Activated CD8-positive, alpha-beta memory T cell treated with anti-CD3 and anti-CD28 coated beads, Interleukin-2, amount 50 U/mL, for 24 hours (primary cell): ENCODE data around the gene MGMT.

Experiments
- DNase-seq: peaks from one replicate; pipeline ENCODE4 v3.0.0-alpha.2; 2020; ENCODE audit errors: extremely low read depth

MGMT gene

DNA sequence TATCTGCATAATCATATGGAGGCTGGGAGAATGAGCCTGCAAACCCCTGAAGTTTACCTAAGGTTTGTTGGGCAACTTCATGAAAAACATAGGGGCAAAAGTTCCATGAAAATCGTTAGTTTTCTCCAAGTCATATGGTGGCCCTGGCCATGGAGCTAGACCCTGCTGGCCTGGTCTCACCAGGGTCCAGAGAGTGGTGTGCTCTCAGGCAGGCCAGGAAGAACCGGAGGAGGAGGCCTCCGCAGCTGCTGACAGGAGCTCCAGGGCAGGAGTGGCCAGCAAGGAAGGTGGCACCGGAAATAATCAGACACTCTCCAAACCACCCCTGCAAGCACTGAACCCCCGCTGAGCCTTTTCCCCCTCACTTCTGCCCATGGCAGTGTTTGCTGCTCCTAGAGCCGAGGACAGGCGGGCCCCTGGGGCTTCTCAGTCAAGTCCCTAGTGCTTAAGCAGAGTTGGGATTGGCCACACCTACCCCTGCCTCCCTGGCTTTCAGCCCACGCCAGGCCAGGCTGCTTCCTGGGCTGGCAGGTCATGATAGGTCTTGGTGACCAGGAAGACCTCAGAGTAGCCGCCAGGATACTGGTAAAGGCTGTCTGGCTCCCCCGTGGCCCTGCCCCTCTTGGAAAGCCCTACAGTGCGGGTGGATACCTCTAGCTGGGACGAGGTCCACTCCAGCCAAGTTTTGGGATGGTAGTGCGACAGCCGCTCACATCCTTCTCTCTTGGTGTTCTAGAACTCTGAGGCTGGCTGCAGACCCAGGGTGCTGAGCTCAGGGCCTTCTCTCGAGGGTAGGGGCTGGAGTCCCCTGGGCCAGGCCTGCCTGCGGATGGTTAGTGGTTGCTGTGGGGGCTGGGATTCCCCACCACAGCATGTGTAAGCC lies 242.8 kb downstream of the MGMT start:
- no peak for DNase-seq

DNA sequence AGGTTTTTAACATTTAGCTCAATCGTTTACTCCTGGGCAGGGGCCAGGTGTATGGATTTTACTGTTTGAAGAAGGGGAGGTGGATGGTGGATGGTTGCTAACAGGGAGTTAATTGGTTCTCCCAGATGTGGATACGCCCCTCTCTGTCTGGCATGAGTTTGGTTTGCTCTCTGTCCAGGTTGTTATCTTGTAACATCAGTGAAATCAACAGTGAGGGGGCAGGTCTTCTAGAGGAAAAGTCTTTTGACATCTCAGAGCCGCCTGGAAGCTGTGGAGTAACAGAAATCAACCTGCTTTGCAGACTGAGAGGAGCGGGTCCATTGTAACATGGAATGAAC lies 243.4 kb downstream of the MGMT start:
- no peak for DNase-seq

DNA sequence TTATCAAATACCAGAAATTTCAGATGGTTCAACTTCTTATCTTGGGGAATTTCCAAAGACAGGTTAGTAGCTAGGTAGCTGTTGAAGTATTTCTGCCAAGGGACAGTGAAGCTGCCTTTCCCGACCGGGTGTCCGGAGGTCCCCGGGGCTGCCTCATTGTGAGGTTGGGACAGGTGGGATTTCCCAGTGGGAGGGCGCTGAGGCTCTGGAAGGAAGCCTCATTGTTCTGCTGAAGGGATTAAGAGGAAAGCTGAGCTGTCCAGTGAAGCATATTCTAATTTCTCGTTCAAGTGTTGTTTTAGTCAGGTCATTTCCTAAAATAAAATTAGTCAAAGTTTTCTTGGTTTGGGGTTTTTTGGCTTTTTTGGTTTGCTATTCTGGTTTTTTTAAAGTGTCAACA lies 244.2 kb downstream of the MGMT start:
- no peak for DNase-seq

DNA sequence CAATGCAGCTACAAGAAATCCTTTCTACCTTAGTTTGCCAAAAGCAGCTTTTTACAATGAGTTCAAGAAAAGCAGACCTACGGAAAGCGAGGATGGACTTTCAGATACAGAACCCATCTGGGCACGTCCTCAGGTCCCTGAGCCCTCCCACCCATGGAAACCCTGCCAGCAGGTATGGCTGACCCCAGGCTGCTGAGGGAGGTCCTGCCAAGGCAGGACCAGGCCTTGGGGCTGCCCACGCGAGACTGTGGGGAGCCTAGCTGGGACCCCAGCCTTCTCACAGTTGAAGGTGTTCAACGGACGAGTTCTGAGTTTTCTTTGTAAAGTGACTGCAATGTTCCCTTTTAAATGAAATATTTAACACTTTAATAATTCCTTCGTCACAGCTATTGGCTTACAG lies 245.0 kb downstream of the MGMT start:
- DNase-seq = no peak

DNA sequence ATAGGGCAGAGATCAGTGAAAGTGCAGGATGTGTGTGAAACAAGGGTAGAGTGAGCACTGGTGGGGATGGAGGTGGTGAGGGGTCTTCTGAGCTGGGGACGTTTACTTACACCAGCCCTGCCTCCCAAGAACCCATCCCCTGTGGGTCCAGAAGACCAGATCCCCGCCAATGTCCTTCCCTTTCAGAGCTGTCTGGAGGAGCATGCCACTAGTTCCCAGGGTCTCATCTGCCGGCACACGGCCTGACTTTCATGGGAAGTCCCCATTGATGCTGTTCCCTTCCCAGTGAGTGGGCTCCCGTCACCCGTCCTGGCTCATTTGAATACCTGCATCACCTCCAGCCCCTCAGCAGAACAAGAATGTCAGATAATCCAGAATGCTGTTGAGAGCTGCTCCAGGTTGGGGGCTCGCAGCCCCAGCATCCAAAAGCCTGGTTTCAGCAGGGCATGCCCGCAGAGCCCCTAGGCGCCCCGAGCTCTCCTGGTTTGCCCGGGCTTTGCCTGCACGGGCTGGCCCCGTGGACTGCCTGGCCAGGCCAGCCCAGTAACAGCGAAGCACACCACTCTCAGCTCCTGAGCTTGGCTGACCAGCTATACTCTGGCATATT lies 246.7 kb downstream of the MGMT start:
- no peak for DNase-seq

DNA sequence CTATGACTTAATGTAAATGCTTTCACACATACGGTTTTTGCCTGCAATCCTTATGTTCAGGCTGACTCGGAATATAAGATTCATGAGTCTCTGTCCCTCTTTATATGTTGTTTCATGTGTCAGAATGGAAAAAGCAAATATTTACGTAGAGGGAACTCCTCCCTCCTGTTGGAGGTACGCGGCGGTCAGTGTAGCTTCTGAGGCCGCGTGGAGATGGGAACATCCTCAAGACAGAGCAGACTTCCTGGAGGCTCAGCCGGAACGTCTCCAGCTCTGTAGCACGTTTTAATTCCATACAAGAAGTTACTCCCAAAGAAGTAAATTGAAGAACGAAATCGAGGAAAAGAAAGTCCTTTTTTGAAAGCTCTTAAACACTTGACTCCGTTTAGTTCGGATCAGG lies 248.8 kb downstream of the MGMT start:
- no peak for DNase-seq

DNA sequence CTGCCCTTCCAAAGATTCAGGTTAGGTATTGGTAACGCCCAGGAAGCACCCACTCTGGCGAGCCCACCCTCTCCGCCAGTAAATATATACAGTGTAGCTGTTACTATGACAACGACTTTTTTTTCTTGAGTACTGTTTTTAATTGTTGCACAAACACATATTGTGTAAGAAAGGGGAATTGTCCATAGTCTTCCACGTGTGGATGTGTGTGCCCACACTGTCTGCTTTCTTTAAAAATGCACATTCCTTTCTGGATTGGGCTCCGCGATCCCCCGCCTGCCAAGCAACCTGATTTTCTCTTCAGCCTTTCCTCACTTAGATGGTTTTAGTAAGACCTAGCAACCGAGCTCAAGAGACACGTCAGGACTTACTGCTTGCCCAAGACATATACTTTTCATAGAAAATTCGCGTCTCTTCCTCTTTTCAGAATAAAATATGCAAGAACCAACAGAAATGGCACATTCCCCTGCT lies 249.2 kb downstream of the MGMT start:
- DNase-seq = no peak

DNA sequence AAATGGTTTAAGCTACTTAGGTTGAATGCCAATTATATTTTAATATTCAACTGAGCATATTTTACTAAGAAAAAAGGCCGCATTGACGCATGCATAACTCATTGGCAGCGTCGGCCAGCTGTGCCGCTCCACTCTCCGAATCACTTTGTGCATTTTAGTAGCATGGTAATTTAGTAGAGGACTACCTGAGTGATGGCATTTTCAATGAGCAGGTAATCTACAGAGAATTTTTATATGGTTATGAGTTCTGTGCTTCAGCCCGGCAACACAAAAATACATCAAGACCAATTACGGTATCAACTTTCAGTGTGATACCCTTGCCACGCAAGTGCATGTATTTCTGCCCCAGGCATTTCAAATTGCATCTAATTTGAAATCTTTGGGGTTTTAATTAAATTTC lies 249.8 kb downstream of the MGMT start:
- no peak for DNase-seq

DNA sequence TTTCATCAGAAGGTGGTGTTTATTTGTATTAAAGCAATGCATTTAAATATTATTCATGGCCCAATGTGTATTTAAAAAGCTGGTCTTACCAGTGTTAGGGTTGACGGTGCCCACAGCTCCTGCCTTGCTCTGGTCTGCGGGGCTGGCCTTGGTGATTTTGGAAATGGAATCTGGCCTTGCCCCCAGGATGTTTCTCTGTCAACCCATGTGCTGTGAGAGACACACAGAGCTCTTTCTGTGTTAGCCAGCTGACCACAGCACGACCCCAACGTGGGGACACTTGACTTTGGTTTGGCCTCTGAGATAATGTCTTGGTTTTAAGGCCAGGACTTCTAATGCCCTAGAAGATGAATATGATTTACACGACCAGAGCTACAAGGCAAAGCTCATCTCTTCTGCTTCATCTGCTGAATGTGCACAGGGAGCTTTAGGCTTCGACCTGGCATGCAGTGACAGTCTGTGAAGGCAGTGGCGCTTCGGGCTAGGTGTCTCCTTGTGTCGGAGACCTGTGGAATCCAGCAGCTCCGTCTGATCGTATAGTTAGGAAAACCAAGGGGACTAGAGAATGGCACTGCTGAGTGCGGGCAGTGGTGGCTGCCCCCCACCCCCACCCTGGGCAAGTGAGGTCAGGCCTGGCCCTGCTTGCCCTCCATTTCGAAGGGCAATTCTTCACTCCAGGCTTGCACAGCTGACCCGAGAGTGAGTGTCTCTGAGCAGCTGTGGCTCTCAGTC lies 250.9 kb downstream of the MGMT start:
- no peak for DNase-seq

DNA sequence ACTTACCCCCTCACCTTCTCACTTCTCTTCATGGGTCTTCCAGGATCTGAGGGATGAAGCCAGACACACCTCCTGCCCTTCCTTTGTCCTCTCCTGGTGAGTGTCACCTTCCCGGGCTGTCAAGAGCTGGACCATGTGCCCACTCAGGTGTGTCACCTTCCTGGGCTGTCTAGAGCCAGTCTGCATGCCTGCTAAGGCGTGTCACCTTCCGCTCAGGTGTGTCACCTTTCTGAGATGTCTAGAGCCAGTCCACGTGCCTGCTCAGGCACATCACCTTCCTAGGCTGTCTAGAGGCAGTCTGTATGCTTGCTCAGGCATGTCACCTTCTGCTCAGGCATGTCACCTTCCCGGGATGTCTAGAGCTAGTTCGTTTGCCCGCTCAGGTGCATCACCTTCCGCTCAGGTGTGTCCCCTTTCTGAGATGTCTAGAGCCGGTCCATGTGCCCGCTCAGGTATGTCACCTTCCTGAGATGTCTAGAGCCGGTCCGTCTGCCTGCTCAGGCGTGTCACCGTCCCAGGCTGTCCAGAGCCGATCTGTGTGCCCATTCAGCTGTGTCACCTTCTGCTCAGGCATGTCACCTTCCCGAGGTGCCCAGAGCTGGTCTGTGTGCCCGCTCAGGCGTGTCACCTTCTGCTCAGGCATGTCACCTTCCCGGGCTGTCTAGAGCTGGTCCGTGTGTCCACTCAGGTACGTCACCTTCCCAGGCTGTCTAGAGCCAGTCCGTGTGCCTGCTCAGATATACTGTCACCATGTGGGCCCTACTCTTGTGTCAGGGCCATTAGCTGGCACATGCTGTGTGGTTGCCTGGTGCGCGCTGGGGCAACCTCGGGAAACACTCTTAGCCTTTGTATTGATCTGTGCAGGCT lies 251.7 kb downstream of the MGMT start:
- DNase-seq = no peak

DNA sequence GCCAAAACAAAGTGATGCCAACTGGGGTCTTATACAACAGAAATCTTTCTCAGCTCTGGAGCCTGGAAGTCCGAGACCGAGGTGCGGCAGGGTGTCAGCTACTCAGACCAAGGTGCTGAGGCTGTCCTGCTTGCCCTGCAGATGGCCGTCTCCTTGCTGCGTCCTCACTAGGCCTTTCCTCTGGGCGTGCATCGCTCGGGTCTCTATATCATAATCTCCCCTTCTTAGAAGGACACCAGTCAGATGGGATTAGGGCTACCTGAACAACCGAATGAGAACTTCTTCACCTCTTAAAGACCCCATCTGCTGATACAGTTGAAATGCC lies 252.3 kb downstream of the MGMT start:
- DNase-seq = no peak

DNA sequence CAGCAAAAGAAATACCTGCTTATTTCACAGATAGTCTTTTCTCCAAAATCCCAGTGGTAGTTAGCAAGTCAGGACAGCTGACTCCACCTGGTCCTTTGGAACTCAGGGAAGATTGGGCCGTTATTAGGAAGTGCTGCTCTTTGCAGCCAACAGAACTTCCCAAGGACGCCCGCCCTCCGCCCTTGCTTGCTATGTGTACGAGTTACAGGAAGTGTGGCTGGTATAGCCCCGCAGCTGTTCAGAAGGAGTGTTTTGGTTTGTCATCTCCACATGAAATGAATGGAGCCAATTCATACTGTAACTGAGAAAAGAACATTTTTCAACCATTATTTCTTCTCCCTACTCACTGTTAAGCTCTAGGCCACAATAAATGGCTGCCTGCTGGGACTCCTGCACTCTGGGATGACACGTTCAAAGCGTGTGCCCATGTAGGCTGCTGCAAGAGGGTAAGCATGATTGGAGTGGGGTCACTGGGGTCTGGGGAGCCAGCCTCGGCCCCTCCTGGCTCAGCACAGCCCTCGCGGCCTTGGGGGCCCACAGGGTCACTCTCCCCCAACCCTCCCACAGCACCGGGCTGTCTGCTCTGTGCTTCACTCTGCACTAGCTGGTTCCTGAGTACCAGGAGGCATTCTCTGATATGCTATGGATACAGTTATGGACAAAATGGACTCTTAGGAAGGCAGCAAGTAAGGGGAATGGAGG lies 253.0 kb downstream of the MGMT start:
- no peak for DNase-seq

DNA sequence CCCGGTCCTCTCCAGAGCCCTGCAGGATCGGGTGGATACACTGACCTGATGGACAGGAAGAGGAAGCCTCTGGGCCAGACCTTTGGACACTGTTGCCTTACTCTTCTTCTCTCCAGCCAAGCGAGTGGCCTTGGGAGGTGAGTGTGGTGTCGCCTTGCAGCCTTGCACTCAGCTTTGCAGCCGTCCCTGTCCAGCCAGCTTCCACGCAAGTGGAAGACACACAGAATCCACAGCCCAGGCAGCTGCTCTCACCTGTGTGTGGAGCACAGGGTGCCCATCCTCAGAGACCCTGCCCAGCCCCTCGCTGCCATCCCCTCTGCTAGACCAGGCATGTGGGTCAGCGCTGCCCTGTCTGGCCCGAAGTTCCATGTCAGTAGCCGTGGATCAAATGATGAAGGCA lies 258.0 kb downstream of the MGMT start:
- no peak for DNase-seq

DNA sequence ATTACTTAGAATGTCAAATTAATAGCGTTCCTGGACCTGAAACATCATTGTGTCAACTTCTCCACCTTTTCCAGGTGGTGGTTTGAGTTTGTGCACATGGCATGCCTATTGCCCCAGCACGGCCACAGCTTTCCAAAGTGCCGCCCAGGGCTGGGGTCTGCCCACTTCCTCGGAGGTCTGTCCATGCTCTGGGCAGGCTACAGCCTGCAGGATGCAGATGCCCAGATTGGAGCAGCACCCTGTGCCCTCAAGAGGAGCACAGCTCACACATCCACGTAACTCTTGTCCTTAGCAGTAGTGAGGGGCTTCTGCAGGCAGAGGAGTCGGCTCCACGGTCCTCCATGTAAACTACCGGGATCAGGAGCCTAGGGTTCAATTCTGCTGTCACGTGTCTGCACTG lies 258.4 kb downstream of the MGMT start:
- DNase-seq = no peak

DNA sequence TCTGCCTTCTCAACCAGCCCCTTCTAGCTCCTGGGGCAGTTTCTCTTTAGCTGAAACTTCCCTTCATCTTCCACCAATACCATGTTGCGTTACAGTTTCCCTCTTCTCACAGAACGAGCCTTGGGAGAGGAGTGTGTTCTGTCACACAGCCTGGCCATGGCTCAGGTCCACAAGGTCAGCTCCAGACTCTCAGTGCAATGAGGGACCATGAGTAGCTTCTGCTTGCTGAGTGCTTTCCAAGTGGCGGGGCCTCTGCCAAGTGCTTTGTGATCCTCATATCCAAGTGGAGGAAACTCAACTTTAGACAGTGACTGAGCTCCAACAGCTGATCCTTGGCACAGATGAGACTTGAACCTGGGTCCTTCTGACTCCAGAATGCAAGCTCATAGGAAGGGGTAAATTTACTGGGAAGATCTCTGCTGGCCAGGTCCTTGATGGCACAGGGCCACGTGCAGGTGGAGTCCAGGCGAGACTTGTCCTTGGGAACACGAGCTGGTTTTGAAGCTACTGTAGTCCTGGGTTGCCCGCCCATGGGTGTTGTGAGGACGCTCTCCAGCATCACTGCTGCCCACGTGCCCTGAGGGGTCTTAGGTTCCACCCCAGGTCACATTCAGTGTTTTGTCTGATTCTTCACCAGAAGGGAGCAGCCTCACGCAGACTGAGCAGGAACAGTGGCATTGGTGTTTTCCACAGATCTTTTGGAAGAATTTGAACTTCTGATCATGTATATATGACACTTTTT lies 259.0 kb downstream of the MGMT start:
- DNase-seq = no peak

DNA sequence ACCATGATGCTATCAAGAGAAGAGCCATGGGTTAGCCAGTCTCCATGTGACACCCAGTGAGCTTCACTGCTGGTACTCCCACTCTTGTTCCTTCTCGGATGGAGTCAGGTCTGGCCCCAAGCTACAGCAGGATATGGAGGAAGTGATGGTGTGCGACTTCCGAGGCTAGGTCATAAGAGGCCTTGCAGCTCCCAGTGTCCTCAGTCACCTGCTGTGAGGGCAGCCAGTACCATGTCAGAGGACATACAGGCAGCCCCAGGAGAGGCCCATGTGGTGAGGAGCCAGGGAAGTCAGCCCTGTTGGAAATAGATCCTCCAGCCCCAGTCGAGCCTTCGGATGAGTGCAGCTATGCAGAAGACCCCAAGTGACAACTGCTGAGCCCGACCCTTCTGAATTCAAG lies 260.0 kb downstream of the MGMT start:
- no peak for DNase-seq

DNA sequence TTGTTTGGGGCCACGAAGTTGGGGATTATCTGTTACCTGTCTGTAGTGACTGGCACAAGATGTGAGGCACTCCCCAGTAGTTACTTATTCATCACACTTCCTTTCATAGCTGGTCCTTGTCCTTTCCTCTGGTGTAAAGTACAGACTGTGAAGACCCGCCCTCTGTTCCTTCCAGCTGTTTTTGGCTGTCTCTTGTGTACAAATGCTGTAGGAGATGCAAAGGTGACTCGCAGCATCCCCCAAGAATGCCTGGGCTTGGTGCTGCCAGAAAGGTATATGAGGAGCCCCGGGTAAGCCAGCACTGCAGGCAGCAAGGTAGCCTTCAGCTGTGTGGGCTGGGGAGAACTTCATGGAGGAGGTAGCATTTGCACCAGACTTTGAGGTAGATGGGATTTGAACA lies 260.5 kb downstream of the MGMT start:
- no peak for DNase-seq

DNA sequence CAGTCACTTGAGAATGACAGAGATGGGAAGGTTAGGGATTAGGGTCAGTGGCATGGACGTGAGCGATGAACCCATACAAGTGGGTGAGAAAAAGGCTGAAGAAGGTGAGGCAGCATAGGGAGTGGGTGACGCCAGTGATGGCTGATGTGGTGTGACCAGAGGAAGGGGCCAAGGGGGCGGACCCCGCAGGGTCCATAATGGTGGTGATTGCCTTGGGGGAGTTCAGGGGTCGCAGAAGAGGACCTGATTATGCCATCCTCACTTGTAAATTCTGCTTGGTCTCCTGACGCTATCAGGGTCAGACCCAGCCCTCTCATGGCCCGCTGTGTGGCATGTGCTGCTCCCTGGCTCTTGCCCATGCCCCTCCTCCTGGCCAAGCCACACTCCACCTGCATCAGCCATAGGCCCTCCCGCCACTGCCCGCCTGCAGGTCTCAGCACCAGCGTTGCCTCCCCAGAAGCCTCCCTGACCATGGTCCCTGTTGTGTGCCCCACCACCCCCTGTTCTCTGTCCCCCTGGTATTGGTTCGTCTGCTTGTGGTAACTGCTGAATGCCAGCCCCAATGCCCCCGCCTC lies 261.3 kb downstream of the MGMT start:
- no peak for DNase-seq

DNA sequence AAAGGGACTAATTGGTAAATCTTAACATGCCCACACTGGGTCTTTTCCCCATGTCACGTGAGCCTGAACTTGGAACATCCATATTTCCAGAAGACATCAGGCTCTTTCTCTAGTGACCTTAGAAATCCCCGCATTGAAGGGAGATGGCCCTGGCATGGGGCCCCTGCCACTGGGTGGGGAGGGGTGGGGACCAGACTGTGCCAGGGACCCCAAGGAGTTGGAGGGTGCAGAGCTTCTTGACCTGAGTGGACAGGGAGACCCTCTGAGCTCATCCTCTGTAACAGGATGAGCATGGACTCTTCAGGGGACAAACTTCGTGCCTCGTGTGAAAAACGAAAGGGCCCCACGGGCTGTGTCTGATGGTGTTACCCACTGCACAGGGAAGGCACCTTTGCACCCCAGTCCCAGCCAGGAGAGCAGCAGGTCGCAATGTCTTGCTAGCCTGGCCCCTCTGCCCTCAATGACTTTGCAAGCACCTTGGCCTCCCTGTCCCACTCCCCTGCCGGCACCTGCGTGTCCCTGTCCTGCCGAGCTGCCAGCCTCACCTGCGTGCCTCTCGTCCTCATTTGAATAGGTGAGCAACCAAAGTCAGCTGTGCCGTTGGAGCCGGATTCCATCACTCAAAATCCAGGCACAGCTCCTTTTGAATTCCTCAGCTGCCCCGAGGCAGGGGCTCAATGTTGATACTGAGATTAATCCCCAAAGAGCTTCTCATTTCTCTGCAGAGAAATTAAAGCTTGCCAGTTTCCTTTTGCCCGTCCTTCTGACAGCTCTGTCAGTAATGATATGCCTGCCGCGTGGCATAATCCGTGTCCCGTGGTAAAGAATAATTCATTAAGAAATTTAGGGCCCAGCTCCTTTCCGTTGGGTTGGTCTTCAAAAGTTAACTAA lies 262.1 kb downstream of the MGMT start:
- no peak for DNase-seq
